Immature natural killer cell (primary cell): Measurements from ENCODE around the gene CDH22. TPM values are rescaled to one million over a fixed set of nuclear protein-coding genes. Genes with fewer than 3 reads are reported as not detected.

Source experiments
- DNase-seq, 3 donors: peaks; one replicate each; pipeline ENCODE4 v3.0.0; 2022; ENCODE audit warnings: mixed read lengths in 1 of 3
- H3K27ac Mint-ChIP-seq, 6 donors: one replicate each; pipeline ENCODE4 v1.8.0; 2020; ENCODE audit warnings: mixed read lengths in 6 of 6, mild to moderate bottlenecking in 5 of 6, inconsistent platforms in 4 of 6, moderate library complexity in 3 of 6
- H3K27me3 Mint-ChIP-seq, 3 donors: one replicate each; pipeline ENCODE4 v1.8.0; 2020 to 2021; ENCODE audit warnings: low read depth in 3 of 3, mild to moderate bottlenecking in 3 of 3, mixed read lengths in 3 of 3, moderate library complexity in 3 of 3, inconsistent platforms in 1 of 3
- H3K36me3 Mint-ChIP-seq, 3 donors: one replicate each; pipeline ENCODE4 v1.8.0; 2020; ENCODE audit warnings: mixed read lengths in 3 of 3, inconsistent platforms in 2 of 3, mild to moderate bottlenecking in 2 of 3
- H3K4me1 Mint-ChIP-seq, 2 donors: one replicate each; pipeline ENCODE4 v1.8.0; 2020; ENCODE audit warnings: inconsistent platforms in 2 of 2, mild to moderate bottlenecking in 2 of 2, mixed read lengths in 2 of 2, moderate library complexity in 1 of 2
- H3K4me3 Mint-ChIP-seq, 5 donors: one replicate each; pipeline ENCODE4 v1.8.0; 2020; ENCODE audit warnings: mild to moderate bottlenecking in 5 of 5, mixed read lengths in 5 of 5, inconsistent platforms in 3 of 5, moderate library complexity in 3 of 5
- H3K9me3 Mint-ChIP-seq, 6 donors: one replicate each; pipeline ENCODE4 v1.8.0; 2020; ENCODE audit warnings: mild to moderate bottlenecking in 6 of 6, mixed read lengths in 6 of 6, inconsistent platforms in 4 of 6, moderate library complexity in 3 of 6
- polyA plus RNA-seq, 3 donors: library from polyadenylated mRNA; unstranded; fragments of 300-500 nt; fragmentation: Illumina TruSeq; gene quantifications; one replicate each; pipeline ENCODE4 v1.2.3, GENCODE V29; 2021

Gene CDH22
- polyA plus RNA-seq, 3 donors from 2014 or later: not detected

GRCh38 chr20:46291401-46291800 lies 16.9 kb downstream of the CDH22 start:
- Mint-ChIP-seq H3K27me3 (peaks cover 9 to 26% (median 13%) of the 10 kb centered on the region in 3 donors), H3K36me3 (no peaks in the 10 kb centered on the region)

GRCh38 chr20:46289432-46289831 lies 18.9 kb downstream of the CDH22 start:
- Mint-ChIP-seq H3K9me3 (no peaks in the 10 kb centered on the region), H3K27me3 (peaks cover 6 to 14% (median 7%) of the 10 kb centered on the region in 3 donors), H3K36me3 (no peaks in the 10 kb centered on the region), H3K27ac (no peak overlapping the region), H3K4me1 (no peaks in the 10 kb centered on the region), H3K4me3 (no peak overlapping the region)
- DNase-seq: no peak

More at GRCh38 chr20:46291401-46291800, 16.9 kb downstream of the CDH22 start:
- no peak overlapping the region for H3K27ac Mint-ChIP-seq
- no peaks in the 10 kb centered on the region for H3K4me1 Mint-ChIP-seq
- no peak overlapping the region for H3K4me3 Mint-ChIP-seq
- DNase-seq: no peak
- H3K9me3 Mint-ChIP-seq: no peaks in the 10 kb centered on the region

GRCh38 chr20:46286977-46287376 lies 21.3 kb downstream of the CDH22 start:
- Mint-ChIP-seq H3K4me3 (no peak overlapping the region), H3K27ac (no peak overlapping the region), H3K9me3 (no peaks in the 10 kb centered on the region), H3K4me1 (no peaks in the 10 kb centered on the region), H3K36me3 (no peaks in the 10 kb centered on the region), H3K27me3 (peaks cover 7 to 9% (median 8%) of the 10 kb centered on the region in 3 donors)
- DNase-seq: no peak

- DNase-seq: no peak
- no peak overlapping the region for H3K4me3 Mint-ChIP-seq
- no peak overlapping the region for H3K27ac Mint-ChIP-seq
- H3K36me3 Mint-ChIP-seq: no peaks in the 10 kb centered on the region
- no peaks in the 10 kb centered on the region for H3K9me3 Mint-ChIP-seq
- peaks cover 6 to 11% (median 6%) of the 10 kb centered on the region in 3 donors for H3K27me3 Mint-ChIP-seq
- H3K4me1 Mint-ChIP-seq: no peaks in the 10 kb centered on the region
These were observed 21.9 kb downstream of the CDH22 start for GRCh38 chr20:46286382-46286781.

DNA sequence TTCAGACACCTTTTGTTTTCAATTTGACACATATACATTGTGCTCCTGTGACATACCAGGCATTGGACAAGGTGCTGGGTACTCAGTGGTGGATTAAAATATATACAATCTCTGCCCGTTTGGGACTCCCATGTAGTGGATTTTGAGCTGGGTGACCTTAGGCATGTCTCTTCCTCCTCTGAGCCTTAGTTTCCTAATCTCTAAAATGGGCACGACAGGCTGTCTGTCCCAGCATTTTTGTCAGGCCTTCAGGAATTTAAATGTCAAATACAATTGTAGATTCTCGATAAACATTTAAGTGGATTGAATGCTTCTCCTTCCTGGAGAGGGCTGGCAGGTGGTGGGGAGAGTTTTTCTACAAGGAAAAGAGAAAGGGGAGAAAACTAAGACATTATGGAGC lies 22.6 kb downstream of the CDH22 start:
- no peak for DNase-seq
- no peak overlapping the region for H3K27ac Mint-ChIP-seq
- no peaks in the 10 kb centered on the region for H3K36me3 Mint-ChIP-seq
- H3K4me1 Mint-ChIP-seq: no peaks in the 10 kb centered on the region
- no peak overlapping the region for H3K4me3 Mint-ChIP-seq
- no peaks in the 10 kb centered on the region for H3K9me3 Mint-ChIP-seq
- H3K27me3 Mint-ChIP-seq: peaks cover 6 to 11% (median 8%) of the 10 kb centered on the region in 3 donors

- H3K4me3 Mint-ChIP-seq: no peak overlapping the region
- no peaks in the 10 kb centered on the region for H3K4me1 Mint-ChIP-seq
- no peak for DNase-seq
- no peak overlapping the region for H3K27ac Mint-ChIP-seq
- H3K36me3 Mint-ChIP-seq: no peaks in the 10 kb centered on the region
- H3K9me3 Mint-ChIP-seq: no peaks in the 10 kb centered on the region
- H3K27me3 Mint-ChIP-seq: peaks cover 6 to 10% (median 9%) of the 10 kb centered on the region in 3 donors
These were observed 23.2 kb downstream of the CDH22 start for GRCh38 chr20:46285072-46285471.

DNA sequence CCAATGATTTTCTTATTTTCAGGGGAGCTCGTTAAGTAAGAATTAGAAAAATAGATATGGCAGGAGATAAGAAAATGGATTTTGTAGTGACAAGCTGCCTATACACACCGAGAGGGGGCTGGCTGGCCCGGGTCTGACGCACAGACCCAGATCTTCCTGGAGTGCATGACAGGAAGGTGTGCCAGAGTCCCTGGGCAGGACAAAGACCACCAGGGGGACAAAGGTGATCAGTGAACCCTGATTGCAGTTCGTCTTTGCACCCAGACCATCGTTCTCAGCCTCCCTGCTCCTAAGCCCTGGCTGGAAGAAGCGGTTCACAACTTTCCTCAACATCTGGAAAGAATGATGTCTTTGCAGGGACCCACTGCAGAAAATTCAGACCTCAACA lies 24.3 kb downstream of the CDH22 start:
- DNase-seq: no peak
- Mint-ChIP-seq H3K4me1 (no peaks in the 10 kb centered on the region), H3K4me3 (no peak overlapping the region), H3K27ac (no peak overlapping the region), H3K27me3 (peaks cover 6 to 10% (median 9%) of the 10 kb centered on the region in 3 donors), H3K36me3 (no peaks in the 10 kb centered on the region), H3K9me3 (no peaks in the 10 kb centered on the region)

GRCh38 chr20:46283426-46284039 lies 24.8 kb downstream of the CDH22 start:
- DNase-seq: no peak
- H3K27ac Mint-ChIP-seq: no peak overlapping the region
- H3K27me3 Mint-ChIP-seq: peaks cover 6 to 12% (median 10%) of the 10 kb centered on the region in 3 donors

GRCh38 chr20:46282669-46283068 lies 25.6 kb downstream of the CDH22 start:
- no peaks in the 10 kb centered on the region for H3K4me1 Mint-ChIP-seq
- no peak overlapping the region for H3K27ac Mint-ChIP-seq
- no peaks in the 10 kb centered on the region for H3K36me3 Mint-ChIP-seq
- DNase-seq: no peak
- H3K9me3 Mint-ChIP-seq: no peaks in the 10 kb centered on the region
- peaks cover 6 to 12% (median 10%) of the 10 kb centered on the region in 3 donors for H3K27me3 Mint-ChIP-seq
- no peak overlapping the region for H3K4me3 Mint-ChIP-seq

More at GRCh38 chr20:46283426-46284039, 24.8 kb downstream of the CDH22 start:
- Mint-ChIP-seq H3K36me3 (no peaks in the 10 kb centered on the region), H3K9me3 (no peaks in the 10 kb centered on the region), H3K4me1 (no peaks in the 10 kb centered on the region), H3K4me3 (no peak overlapping the region)

GRCh38 chr20:46279103-46279502 lies 29.2 kb downstream of the CDH22 start:
- no peak for DNase-seq
- no peak overlapping the region for H3K4me3 Mint-ChIP-seq
- peaks cover 10 to 12% (median 11%) of the 10 kb centered on the region in 3 donors for H3K27me3 Mint-ChIP-seq
- no peaks in the 10 kb centered on the region for H3K4me1 Mint-ChIP-seq
- H3K9me3 Mint-ChIP-seq: no peaks in the 10 kb centered on the region
- H3K27ac Mint-ChIP-seq: no peak overlapping the region
- H3K36me3 Mint-ChIP-seq: no peaks in the 10 kb centered on the region

DNA sequence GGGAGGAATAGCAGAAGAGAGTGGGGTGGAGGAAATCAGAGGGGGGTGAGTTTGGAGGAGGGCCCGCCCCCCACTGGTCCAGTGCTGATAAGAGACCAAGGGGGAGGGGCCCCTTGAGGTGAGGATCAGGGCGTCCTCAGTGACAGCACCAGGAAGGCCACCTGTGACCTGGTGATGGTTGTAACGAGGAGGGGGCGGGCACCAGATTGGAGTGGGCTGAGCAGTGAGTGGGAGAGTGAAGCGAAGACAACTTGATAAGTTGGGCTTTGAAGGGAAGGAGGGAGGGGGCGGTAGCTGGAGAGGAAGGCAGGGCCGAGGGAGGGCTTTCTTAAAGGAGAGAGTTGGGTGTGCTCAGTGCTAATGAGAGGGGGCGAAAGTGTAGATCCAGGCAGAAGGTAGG lies 30.7 kb downstream of the CDH22 start:
- DNase-seq: no peak
- no peak overlapping the region for H3K4me3 Mint-ChIP-seq
- H3K9me3 Mint-ChIP-seq: no peaks in the 10 kb centered on the region
- peaks cover 0 to 4% (median 0%) of the 10 kb centered on the region in 3 donors for H3K36me3 Mint-ChIP-seq
- peaks cover 8 to 10% (median 9%) of the 10 kb centered on the region in 3 donors for H3K27me3 Mint-ChIP-seq
- H3K4me1 Mint-ChIP-seq: no peaks in the 10 kb centered on the region
- H3K27ac Mint-ChIP-seq: no peak overlapping the region

DNA sequence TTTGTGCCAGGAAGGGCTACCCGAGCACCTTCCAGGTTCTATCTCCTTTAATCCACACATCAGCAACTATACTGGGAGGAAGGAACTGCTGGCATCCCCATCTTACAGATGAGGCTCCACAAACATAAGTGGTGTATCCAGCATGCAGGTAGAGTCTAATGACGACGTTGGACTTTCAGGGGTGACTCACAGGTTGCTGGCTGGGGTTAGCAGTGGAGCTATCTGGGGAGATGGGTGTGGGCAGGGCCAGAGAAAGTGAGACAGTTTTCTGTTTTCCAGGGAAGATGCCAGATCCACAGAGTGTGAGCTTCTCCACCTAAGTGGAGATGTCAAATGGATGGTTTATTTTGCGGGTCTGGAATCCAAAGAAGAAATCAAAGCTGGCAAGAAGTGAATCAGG lies 31.8 kb downstream of the CDH22 start:
- peaks cover 0 to 2% (median 0%) of the 10 kb centered on the region in 6 donors for H3K9me3 Mint-ChIP-seq
- no peak overlapping the region for H3K4me3 Mint-ChIP-seq
- DNase-seq: no peak
- peaks cover 7 to 13% (median 10%) of the 10 kb centered on the region in 3 donors for H3K27me3 Mint-ChIP-seq
- no peaks in the 10 kb centered on the region for H3K4me1 Mint-ChIP-seq
- peaks cover 0 to 4% (median 0%) of the 10 kb centered on the region in 3 donors for H3K36me3 Mint-ChIP-seq
- H3K27ac Mint-ChIP-seq: no peak overlapping the region

DNA sequence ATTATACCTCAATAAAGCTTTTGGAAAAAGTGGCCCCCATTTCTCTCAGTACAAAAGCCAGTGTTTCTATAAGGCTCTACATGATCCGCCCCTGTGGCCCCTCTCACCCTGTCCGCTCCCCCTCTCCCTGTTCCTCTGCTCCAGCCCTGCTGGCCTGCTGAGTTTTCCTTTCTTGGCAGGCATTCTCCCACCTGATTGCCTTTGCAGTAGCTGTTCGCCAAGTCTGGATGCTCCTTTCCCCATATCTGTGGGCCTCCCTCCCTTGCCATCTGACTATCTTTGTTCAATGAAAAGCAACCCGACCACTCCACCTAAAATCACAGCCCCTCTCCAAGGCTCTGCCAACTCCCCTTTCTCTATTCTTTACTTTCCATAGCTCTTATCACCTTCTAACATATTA lies 33.2 kb downstream of the CDH22 start:
- Mint-ChIP-seq H3K36me3 (peaks cover 0 to 4% (median 0%) of the 10 kb centered on the region in 3 donors), H3K4me1 (no peaks in the 10 kb centered on the region), H3K4me3 (no peak overlapping the region), H3K27me3 (peaks cover 7 to 13% (median 10%) of the 10 kb centered on the region in 3 donors), H3K9me3 (peaks cover 0 to 2% (median 0%) of the 10 kb centered on the region in 6 donors), H3K27ac (no peak overlapping the region)
- DNase-seq: no peak

DNA sequence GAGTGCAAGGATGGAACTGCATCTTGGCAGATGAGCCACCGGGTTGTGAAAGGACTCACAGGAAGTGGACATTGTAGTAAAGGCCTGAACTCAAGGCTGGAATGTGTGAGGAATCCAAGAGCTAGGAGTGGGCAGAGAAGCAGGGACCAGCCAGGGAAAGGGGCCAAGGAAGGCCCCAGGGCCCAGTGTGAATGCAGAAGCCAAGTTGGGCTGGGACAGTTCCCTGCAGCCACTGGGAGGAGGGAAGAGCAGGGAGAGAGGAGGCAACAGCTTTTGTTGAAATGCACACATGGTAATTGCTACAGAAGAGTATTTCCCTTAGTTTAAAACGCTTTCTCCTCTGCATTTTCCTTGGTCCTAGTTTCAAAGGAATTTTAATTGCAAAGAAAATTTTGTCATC lies 34.6 kb downstream of the CDH22 start:
- H3K9me3 Mint-ChIP-seq: peaks cover 0 to 2% (median 0%) of the 10 kb centered on the region in 6 donors
- peaks cover 0 to 4% (median 0%) of the 10 kb centered on the region in 3 donors for H3K36me3 Mint-ChIP-seq
- peaks cover 9 to 13% (median 9%) of the 10 kb centered on the region in 3 donors for H3K27me3 Mint-ChIP-seq
- no peaks in the 10 kb centered on the region for H3K4me1 Mint-ChIP-seq
- no peak overlapping the region for H3K4me3 Mint-ChIP-seq
- no peak for DNase-seq
- no peak overlapping the region for H3K27ac Mint-ChIP-seq
